Measurements from ENCODE around the gene PLA2G2F.

Gene PLA2G2F

GRCh38 chr1:20174937-20175666 is 36.0 kb downstream of the PLA2G2F start:
- no peak for DNase-seq

- no peak for DNase-seq
Observed at GRCh38 chr1:20178634-20179370, 39.7 kb downstream of the PLA2G2F start.

GRCh38 chr1:20179371-20180128 is 40.4 kb downstream of the PLA2G2F start:
- DNase-seq, result no peak

- DNase-seq, result no peak
Observed at GRCh38 chr1:20180129-20180843, 41.2 kb downstream of the PLA2G2F start.

GRCh38 chr1:20180844-20181207 is 41.7 kb downstream of the PLA2G2F start:
- no peak for DNase-seq

GRCh38 chr1:20182415-20182814 is 43.3 kb downstream of the PLA2G2F start:
- no peak for DNase-seq

- DNase-seq, result no peak
Observed at GRCh38 chr1:20183035-20183434, 43.9 kb downstream of the PLA2G2F start.

- DNase-seq, result no peak
Observed at GRCh38 chr1:20183616-20184271, 44.6 kb downstream of the PLA2G2F start.

GRCh38 chr1:20184481-20184900 is 45.4 kb downstream of the PLA2G2F start:
- DNase-seq, result no peak

- no peak for DNase-seq
Observed at GRCh38 chr1:20184997-20185833, 46.1 kb downstream of the PLA2G2F start.

- no peak for DNase-seq
Observed at GRCh38 chr1:20185834-20186782, 47.0 kb downstream of the PLA2G2F start, which contains the start of the genes PLA2G2C and UBXN10. TSS of gene PLA2G2C (minus strand) at chr1:20186518. CDS start at chr1:20177363, 9,155 bp downstream. TSS of gene UBXN10 (plus strand) at chr1:20186096. CDS start at chr1:20190562, 4,466 bp downstream.

- no peak for DNase-seq
Observed at GRCh38 chr1:20187103-20187812, 48.1 kb downstream of the PLA2G2F start.

GRCh38 chr1:20187813-20188454 is 48.8 kb downstream of the PLA2G2F start:
- no peak for DNase-seq

- no peak for DNase-seq
Observed at GRCh38 chr1:20188455-20188817, 49.3 kb downstream of the PLA2G2F start.

- DNase-seq, result no peak
Observed at GRCh38 chr1:20189664-20190063, 50.5 kb downstream of the PLA2G2F start.

- DNase-seq, result no peak
Observed at GRCh38 chr1:20190256-20191160, 51.4 kb downstream of the PLA2G2F start.

- DNase-seq, result no peak
Observed at GRCh38 chr1:20191266-20191825, 52.2 kb downstream of the PLA2G2F start.

Data from NK-92 treated with Interleukin-12 subunit alpha and Interleukin-12 subunit beta, amount 100 ng/mL, for 24 hours (cell line).